Stimulated activated CD8-positive, alpha-beta memory T cell treated with anti-CD3 and anti-CD28 coated beads, Interleukin-15, amount 100 ng/mL, for 1 hour (primary cell): Measurements from ENCODE around the gene ODAD3.
"Not testable (repeated sequence)": the region's sequence is repeated elsewhere in the genome, so short reads cannot be mapped to it uniquely, and the experiment has no call there.

Experiments used
- DNase-seq: peaks from one replicate; pipeline ENCODE4 v3.0.0-alpha.2; 2020; ENCODE audit warnings: low read depth

ODAD3 gene

GRCh38 chr19:11435057-11435832 is at the start of gene ODAD3, which contains the start of gene PRKCSH:
TSS of gene ODAD3 (minus strand) at chr19:11435121. CDS start at chr19:11435016, 105 bp downstream.
TSS of gene PRKCSH (plus strand) at chr19:11435635. CDS start at chr19:11436118, 483 bp downstream.
- DNase-seq, result peak; percentile 97

- DNase-seq, result no peak
Observed at GRCh38 chr19:11483366-11484111, 48.6 kb upstream of the ODAD3 start.

- peak; percentile 68 for DNase-seq
Observed at GRCh38 chr19:11482384-11483050, 47.6 kb upstream of the ODAD3 start.

GRCh38 chr19:11481534-11482383 is 46.8 kb upstream of the ODAD3 start:
- DNase-seq, result peak; percentile 11

- DNase-seq, result no peak
Observed at GRCh38 chr19:11480715-11481533, 46.0 kb upstream of the ODAD3 start, which contains the start of gene ELAVL3. TSS of gene ELAVL3 (minus strand) at chr19:11481046. CDS start at chr19:11480608, 438 bp downstream.

- DNase-seq, result no peak
Observed at GRCh38 chr19:11479898-11480714, 45.2 kb upstream of the ODAD3 start.

- no peak for DNase-seq
Observed at GRCh38 chr19:11479090-11479897, 44.4 kb upstream of the ODAD3 start.

GRCh38 chr19:11478167-11479089 is 43.5 kb upstream of the ODAD3 start:
- no peak for DNase-seq

- no peak for DNase-seq
Observed at GRCh38 chr19:11475861-11476260, 40.9 kb upstream of the ODAD3 start.

GRCh38 chr19:11475343-11475742 is 40.4 kb upstream of the ODAD3 start:
- DNase-seq, result not testable (repeated sequence)

- DNase-seq, result no peak
Observed at GRCh38 chr19:11473725-11474124, 38.8 kb upstream of the ODAD3 start.

GRCh38 chr19:11468266-11468845 is 33.4 kb upstream of the ODAD3 start:
- DNase-seq, result not testable (repeated sequence)

- DNase-seq, result no peak
Observed at GRCh38 chr19:11465600-11465999, 30.7 kb upstream of the ODAD3 start.

- no peak for DNase-seq
Observed at GRCh38 chr19:11464333-11465265, 29.7 kb upstream of the ODAD3 start.

- DNase-seq, result no peak
Observed at GRCh38 chr19:11463391-11463790, 28.5 kb upstream of the ODAD3 start.

- DNase-seq, result no peak
Observed at GRCh38 chr19:11461453-11461852, 26.5 kb upstream of the ODAD3 start.
